Gastrocnemius medialis (tissue), 4 donors: Measurements from ENCODE around the gene DMBT1. TPM values are rescaled to one million over a fixed set of nuclear protein-coding genes. Genes with fewer than 3 reads are reported as not detected.

Source experiments
- ATAC-seq, 2 donors: fragments of 150-250 bp; one replicate each; pipeline ENCODE4 v1.9.1; 2016
- DNase-seq, 2 donors: peaks; one replicate each; pipeline ENCODE4 v3.0.0-alpha.2; 2019
- H3K27ac ChIP-seq, 4 donors: fragments of 200-600 bp; sonication (generic); 1 replicate in 1 of 4; 2 replicates in 3 of 4; pipeline ENCODE4 v1.5.1; 2016 to 2018; ENCODE audit warnings: mild to moderate bottlenecking in 2 of 4, moderate library complexity in 1 of 4
- H3K27me3 ChIP-seq, 3 donors: fragments of 200-600 bp; sonication (generic) in 2 of 3; 1 replicate in 1 of 3; 2 replicates in 2 of 3; pipeline versions ENCODE4 v1.5.1 to v1.6.0; 2016 to 2019; ENCODE audit warnings: mild to moderate bottlenecking in 1 of 3, moderate library complexity in 1 of 3
- H3K36me3 ChIP-seq, 2 donors: fragments of 200-600 bp; sonication (generic) in 1 of 2; one replicate each; pipeline ENCODE4 v1.5.1; 2017 to 2018
- H3K4me1 ChIP-seq, 2 donors: fragments of 200-600 bp; sonication (generic) in 1 of 2; one replicate each; pipeline ENCODE4 v1.5.1; 2016 to 2017; ENCODE audit warnings: mild to moderate bottlenecking in 2 of 2
- H3K4me3 ChIP-seq, 4 donors: fragments of 200-600 bp; sonication (generic) in 3 of 4; 1 replicate in 1 of 4; 2 replicates in 3 of 4; pipeline ENCODE4 v1.5.1; 2016 to 2019; ENCODE audit warnings: mild to moderate bottlenecking in 2 of 4
- H3K9me3 ChIP-seq, 3 donors: fragments of 200-600 bp; sonication (generic) in 2 of 3; 1 replicate in 1 of 3; 2 replicates in 2 of 3; pipeline ENCODE4 v1.5.1; 2016 to 2019
- POLR2A ChIP-seq, 2 donors: fragments of 450-650 bp; IDR thresholded peaks; one replicate each; pipeline ENCODE4 v1.6.1; 2017; ENCODE audit warnings: antibody characterized with exemption in 2 of 2, mild to moderate bottlenecking in 2 of 2, moderate library complexity in 2 of 2
- in situ Hi-C, 4 donors: fragments of 200-750 bp; cut with MboI; loops; one replicate each; pipeline versions ENCODE4 v1.15.0 to v1.8.0; 2017; ENCODE audit warnings: low sequenced_read_pairs in 4 of 4
- intact Hi-C: fragments of 100-400 bp; cut with DNase I; formaldehyde crosslinking; loops from one replicate; pipeline ENCODE4 v1.15.1; 2023; ENCODE audit warnings: low total_unique reads
- total RNA-seq, 4 donors: library from RNA; depleted of rRNA; stranded (reverse); fragments of >200 nt; gene quantifications; one replicate each; pipeline versions ENCODE4 v1.1.0 to v1.2.3, GENCODE V29; 2016
- TF ChIP-seq, protein P1 (sequence below), 5 experiments: fragments of 450-650 bp in 3 of 5; fragments of 200-600 bp in 2 of 5; sonication (generic) in 2 of 5; IDR thresholded peaks in 4 of 5; conservative IDR thresholded peaks in 1 of 5; 1 replicate in 4 of 5; 2 replicates in 1 of 5; pipeline ENCODE4 v1.5.1; 2016 to 2019; ENCODE audit warnings: antibody characterized with exemption in 5 of 5, mild to moderate bottlenecking in 3 of 5, moderate library complexity in 3 of 5

DMBT1 gene
- total RNA-seq, 4 donors from 2014 or later: 0.32 TPM; not detected in 3

DNA sequence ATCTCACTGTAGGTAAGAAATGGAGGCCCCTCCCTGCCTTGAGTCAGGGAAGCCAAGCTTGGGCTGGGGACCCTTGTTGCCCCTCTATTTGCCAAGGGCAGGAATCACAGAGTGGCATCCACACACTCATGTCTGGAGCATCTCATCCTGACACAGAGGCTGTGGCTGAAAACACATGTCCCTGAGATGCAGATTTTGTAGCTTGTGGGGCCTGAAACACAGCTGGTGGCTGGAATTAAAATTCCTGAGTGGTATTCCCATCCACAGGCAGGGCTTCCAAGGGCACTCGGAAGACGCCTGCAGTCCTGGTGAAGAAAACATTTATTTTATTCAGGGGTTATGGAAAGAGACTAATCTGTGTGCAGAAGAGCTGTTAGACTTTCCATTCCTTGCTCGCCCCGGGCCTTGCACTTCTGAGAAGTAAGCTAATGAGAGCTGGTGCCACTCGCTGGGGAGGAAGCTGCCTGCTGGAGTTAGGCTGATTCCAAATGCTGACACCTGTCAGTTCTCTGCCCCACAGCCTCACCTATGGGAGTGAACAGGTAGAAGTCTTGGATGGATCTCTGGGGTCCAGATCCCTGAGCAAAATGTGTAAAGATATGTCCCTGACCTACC, 103.1 kb downstream of the DMBT1 start:
- no peak for ATAC-seq
- intact Hi-C loops: no loop called here
- no peak overlapping the region for H3K27ac ChIP-seq
- in situ Hi-C loops: no loop called here
- no peak for DNase-seq
- H3K36me3 ChIP-seq: no peaks in the 10 kb centered on the region
- no peak for TF ChIP-seq POLR2A (IDR thresholded peaks at IDR 0.05)
- TF ChIP-seq, protein P1, sequence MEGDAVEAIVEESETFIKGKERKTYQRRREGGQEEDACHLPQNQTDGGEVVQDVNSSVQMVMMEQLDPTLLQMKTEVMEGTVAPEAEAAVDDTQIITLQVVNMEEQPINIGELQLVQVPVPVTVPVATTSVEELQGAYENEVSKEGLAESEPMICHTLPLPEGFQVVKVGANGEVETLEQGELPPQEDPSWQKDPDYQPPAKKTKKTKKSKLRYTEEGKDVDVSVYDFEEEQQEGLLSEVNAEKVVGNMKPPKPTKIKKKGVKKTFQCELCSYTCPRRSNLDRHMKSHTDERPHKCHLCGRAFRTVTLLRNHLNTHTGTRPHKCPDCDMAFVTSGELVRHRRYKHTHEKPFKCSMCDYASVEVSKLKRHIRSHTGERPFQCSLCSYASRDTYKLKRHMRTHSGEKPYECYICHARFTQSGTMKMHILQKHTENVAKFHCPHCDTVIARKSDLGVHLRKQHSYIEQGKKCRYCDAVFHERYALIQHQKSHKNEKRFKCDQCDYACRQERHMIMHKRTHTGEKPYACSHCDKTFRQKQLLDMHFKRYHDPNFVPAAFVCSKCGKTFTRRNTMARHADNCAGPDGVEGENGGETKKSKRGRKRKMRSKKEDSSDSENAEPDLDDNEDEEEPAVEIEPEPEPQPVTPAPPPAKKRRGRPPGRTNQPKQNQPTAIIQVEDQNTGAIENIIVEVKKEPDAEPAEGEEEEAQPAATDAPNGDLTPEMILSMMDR (IDR thresholded peaks at IDR 0.05 in 4 of 5, conservative IDR thresholded peaks at IDR 0.05 in 1 of 5): no peak
- no peaks in the 10 kb centered on the region for H3K9me3 ChIP-seq
- H3K4me3 ChIP-seq: no peak overlapping the region
- peaks cover 0 to 4% (median 2%) of the 10 kb centered on the region in 3 donors for H3K27me3 ChIP-seq
- no peaks in the 10 kb centered on the region for H3K4me1 ChIP-seq

DNA sequence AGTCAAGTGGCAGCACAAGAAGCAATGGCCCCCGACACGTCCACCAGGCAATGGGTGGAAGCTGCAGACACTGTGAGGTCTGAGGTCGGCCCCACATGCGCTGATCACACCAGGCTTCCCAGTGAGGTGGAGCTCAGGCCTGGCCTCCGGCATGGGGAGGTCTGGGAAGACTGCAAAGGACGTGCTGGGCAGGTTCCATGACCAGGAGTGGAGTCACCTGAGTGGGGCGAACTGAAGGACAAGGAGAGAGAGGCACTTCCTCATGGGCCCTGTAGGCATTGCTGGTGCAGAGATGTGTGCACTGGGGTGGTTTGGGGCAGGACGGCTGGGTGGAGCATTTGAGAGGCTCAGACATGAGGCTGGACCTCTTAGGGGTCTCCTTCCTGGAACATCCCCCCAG, 103.9 kb downstream of the DMBT1 start:
- in situ Hi-C loops: no loop called here
- intact Hi-C loops: no loop called here
- TF ChIP-seq, protein P1 (IDR thresholded peaks at IDR 0.05 in 4 of 5, conservative IDR thresholded peaks at IDR 0.05 in 1 of 5): no peak
- no peak for TF ChIP-seq POLR2A (IDR thresholded peaks at IDR 0.05)

DNA sequence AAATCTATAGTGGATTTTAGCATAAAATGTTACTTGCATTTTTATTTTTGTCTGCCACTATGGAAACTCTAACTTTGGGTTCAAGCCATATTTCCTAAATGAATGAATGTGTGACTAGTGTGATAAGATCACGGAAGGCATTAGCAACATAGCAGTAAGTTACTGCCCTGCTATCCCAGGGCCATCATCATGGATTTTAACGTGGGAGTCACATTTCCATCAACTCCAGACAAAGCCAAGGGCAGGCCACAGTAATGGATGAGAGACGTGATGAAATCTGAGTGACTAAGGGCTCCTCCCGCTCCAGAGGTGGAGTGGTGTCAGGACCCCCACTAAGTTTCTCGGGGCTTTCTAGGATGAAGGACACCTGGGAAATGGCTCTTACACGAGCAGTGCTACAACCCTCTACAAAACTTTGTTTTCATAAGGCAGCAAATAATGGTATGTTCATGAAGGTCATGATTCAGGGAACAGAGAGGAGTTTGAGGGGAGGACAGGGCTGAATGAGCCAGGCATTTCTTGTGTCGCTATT, 104.8 kb downstream of the DMBT1 start:
- DNase-seq: no peak
- Histone ChIP-seq H3K4me1 (no peaks in the 10 kb centered on the region), H3K36me3 (no peaks in the 10 kb centered on the region), H3K9me3 (no peaks in the 10 kb centered on the region), H3K4me3 (no peak overlapping the region), H3K27ac (no peak overlapping the region), H3K27me3 (peaks cover 0 to 4% (median 2%) of the 10 kb centered on the region in 3 donors)
- ATAC-seq: no peak
- in situ Hi-C loops: no loop called here
- intact Hi-C loops: no loop called here
- no peak for TF ChIP-seq POLR2A (IDR thresholded peaks at IDR 0.05)
- TF ChIP-seq, protein P1 (IDR thresholded peaks at IDR 0.05 in 4 of 5, conservative IDR thresholded peaks at IDR 0.05 in 1 of 5): no peak

More for the DNA sequence above, 103.9 kb downstream of the DMBT1 start:
- H3K4me1 ChIP-seq: no peaks in the 10 kb centered on the region
- peaks cover 0 to 4% (median 2%) of the 10 kb centered on the region in 3 donors for H3K27me3 ChIP-seq
- H3K9me3 ChIP-seq: no peaks in the 10 kb centered on the region
- no peak overlapping the region for H3K4me3 ChIP-seq
- DNase-seq (no peak), ATAC-seq (no peak)
- no peak overlapping the region for H3K27ac ChIP-seq
- H3K36me3 ChIP-seq: no peaks in the 10 kb centered on the region

DNA sequence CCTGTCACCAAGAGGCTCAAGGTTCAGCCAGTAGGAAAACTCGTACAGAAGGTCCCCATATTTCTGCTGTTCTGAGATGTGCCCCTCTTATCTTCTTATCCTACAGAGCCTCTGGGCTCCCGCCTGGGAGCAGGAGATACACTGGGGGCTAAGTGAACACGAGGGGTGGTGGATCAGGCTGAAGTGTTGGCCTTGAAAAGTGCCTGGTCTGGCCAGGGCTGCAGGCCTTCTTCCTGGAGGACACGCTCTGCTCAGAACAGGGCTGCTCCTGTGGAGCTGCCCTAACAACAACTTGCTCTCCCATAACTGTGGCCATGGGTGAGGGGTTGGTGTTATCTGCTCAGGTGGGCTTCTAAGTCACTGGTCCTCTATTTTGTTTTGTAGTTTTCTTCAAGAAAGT, 105.4 kb downstream of the DMBT1 start:
- no peak for DNase-seq
- no peak for ATAC-seq
- no peak for TF ChIP-seq POLR2A (IDR thresholded peaks at IDR 0.05)
- TF ChIP-seq, protein P1 (IDR thresholded peaks at IDR 0.05 in 4 of 5, conservative IDR thresholded peaks at IDR 0.05 in 1 of 5): no peak
- no peaks in the 10 kb centered on the region for H3K9me3 ChIP-seq
- H3K27me3 ChIP-seq: peaks cover 0 to 4% (median 2%) of the 10 kb centered on the region in 3 donors
- no peak overlapping the region for H3K4me3 ChIP-seq
- no peak overlapping the region for H3K27ac ChIP-seq
- intact Hi-C loops: no loop called here
- no peaks in the 10 kb centered on the region for H3K36me3 ChIP-seq
- H3K4me1 ChIP-seq: no peaks in the 10 kb centered on the region
- in situ Hi-C loops: no loop called here
